Hindlimb muscle (tissue), 1 donor: ENCODE data around the gene CBLN4. TPM values are rescaled to one million over a fixed set of nuclear protein-coding genes. Genes with fewer than 3 reads are reported as not detected.

Source experiments
- polyA plus RNA-seq: library from polyadenylated mRNA; unstranded; fragments of 120-200 nt; gene quantifications from one replicate; pipeline ENCODE4 v1.2.1, GENCODE V29; 2013; ENCODE audit not compliant: insufficient read length

CBLN4 gene
- polyA plus RNA-seq, 1 donor: 0.10 TPM

Other genes starting within 250 kb of the CBLN4 start
- gene MC3R, start 243.2 kb upstream of the CBLN4 start, polyA plus RNA-seq: not detected